GM10266 (cell line): ENCODE measurements around the gene HPCAL1.

Experiments used
- DNase-seq: peaks from one replicate; pipeline ENCODE4 v3.0.0; 2012; ENCODE audit errors: extremely low spot score
- CTCF ChIP-seq: IDR thresholded peaks from 2 replicates; pipeline ENCODE4 v1.5.1; 2012; ENCODE audit warnings: mild to moderate bottlenecking, low read depth; ENCODE audit not compliant: control insufficient read depth, insufficient read depth; ENCODE audit errors: missing control alignments

HPCAL1 gene

GRCh38 chr2:10460366-10460796, 157.7 kb downstream of the HPCAL1 start:
- DNase-seq, result no peak
- no peak for TF ChIP-seq CTCF

GRCh38 chr2:10462178-10463083, 159.7 kb downstream of the HPCAL1 start:
- no peak for TF ChIP-seq CTCF
- DNase-seq, result no peak

DNA sequence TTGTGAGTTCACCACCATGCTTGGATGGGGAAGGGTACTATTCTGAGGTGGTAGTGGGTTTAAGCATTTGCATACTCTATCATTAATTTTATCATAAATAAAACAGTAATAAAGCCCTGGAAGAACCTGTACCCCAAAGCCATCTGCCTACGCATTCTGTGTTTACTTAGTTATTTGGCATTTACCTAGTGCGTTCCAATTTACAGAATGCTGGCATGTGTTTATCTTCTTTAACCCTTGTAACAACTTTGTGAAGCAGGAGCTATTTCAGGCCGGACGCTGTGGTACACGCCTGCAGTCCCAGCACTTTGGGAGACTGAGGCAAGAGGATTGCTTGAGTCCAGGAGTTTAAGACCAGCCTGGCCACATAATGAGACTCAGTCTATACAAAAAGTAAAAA, 163.2 kb downstream of the HPCAL1 start:
- no peak for DNase-seq
- no peak for TF ChIP-seq CTCF

- no peak for TF ChIP-seq CTCF
- no peak for DNase-seq
Observed at GRCh38 chr2:10466801-10467200, 164.1 kb downstream of the HPCAL1 start.

- no peak for DNase-seq
- no peak for TF ChIP-seq CTCF
Observed at GRCh38 chr2:10467401-10467800, 164.7 kb downstream of the HPCAL1 start.

DNA sequence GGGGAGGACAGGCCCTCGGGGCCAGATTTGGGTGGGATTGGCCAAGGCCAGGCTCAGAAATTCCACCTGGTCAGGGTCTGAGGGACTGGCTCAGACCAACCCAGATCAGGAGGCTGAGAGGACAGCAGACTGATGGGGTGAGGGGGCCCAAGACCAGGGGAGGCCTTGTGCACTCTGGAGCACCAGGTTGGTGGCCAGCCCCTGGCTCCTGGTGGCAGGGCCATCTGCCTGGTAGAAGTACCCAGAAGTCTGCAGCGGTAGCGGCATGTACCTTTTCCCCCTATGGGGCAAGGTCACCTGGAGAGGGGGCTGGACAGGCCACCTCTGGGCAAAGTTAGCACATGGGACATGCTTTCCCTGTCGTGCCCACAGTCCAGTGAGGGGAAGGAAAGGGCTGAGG, 166.6 kb downstream of the HPCAL1 start:
- DNase-seq, result no peak
- TF ChIP-seq CTCF, result no peak

GRCh38 chr2:10469955-10470608, 167.4 kb downstream of the HPCAL1 start:
- TF ChIP-seq CTCF, result no peak
- no peak for DNase-seq
